Measurements from ENCODE around the gene RAB11FIP4. TPM values are rescaled to one million over a fixed set of nuclear protein-coding genes. Genes with fewer than 3 reads are reported as not detected.

RAB11FIP4 gene
- total RNA-seq, 1 experiment from 2014 or later, result 15.1 TPM

DNA sequence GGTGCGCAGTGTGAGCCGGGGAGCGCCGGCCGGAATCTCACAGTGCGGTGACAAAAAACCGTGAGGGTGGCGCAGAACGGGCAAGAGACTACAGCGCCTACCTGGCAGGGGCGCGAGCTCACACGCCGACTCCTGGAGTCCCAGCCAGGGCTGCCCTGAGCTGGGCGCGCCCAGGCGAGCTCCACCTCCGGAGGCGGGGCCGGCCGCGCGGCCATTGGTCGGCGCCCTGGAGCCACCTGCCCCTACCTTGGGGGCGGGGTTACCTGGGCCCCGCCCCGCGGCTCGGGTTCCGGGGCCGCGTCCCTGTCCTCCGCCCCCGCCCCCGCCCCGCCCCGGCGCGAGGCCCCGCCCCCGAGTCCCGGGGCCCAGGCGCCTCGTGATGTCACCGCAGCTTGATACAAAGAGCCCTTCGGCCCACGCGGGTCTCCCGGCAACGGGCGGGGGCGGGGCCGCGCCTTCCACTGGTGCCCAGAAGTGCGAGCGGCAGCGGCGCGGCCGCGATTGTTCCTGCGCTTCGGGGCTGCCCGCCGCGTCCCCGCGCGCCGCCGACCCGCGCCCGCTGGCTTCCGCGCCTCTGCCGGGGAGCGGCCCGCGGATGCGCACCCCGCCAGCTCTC lies 96.3 kb downstream of the RAB11FIP4 start:
- CTCF ChIA-PET, result interaction anchor here (0.6 to 1.5 kb wide), 5 partner anchors 12 to 355 kb away, joined by 3 to 6 read pairs (median 4); no protein-coding TSS in a partner anchor
- H3K9me2 ChIP-seq (ENCODE audit: insufficient read depth), result no peaks in the 10 kb centered on the region
- H4K20me1 ChIP-seq (ENCODE audit: insufficient read depth), result no peaks in the 10 kb centered on the region
- BruUV-seq (replicated peaks), result no TSS peak
- peak overlapping the region; percentile 64 for H3K27ac ChIP-seq (ENCODE audit: low read depth, low read length)
- H3K9me3 ChIP-seq (ENCODE audit: control insufficient read depth in 1 of 2, insufficient read depth in 1 of 2, low read depth in 1 of 2, low read length in 2 of 2), result no peaks in the 10 kb centered on the region
- TF ChIP-seq, protein P1, sequence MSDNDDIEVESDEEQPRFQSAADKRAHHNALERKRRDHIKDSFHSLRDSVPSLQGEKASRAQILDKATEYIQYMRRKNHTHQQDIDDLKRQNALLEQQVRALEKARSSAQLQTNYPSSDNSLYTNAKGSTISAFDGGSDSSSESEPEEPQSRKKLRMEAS (IDR thresholded peaks at IDR 0.05), result peak; percentile 57
- TF ChIP-seq JUND (IDR thresholded peaks at IDR 0.05) (no peak), EZH2 (IDR thresholded peaks at IDR 0.05) (no peak), YY1 (IDR thresholded peaks at IDR 0.05; ENCODE audit: extremely low read depth, insufficient replicate concordance, low read depth, low read length) (peak; percentile 40), POLR2AphosphoS5 (IDR thresholded peaks at IDR 0.05; ENCODE audit: low read depth, low read length) (peak; percentile 94), SIN3A (IDR thresholded peaks at IDR 0.05; ENCODE audit: low read depth) (peak; percentile 56; the same call in 1 of the 2 replicates), FOSL1 (IDR thresholded peaks at IDR 0.05; ENCODE audit: low read depth) (no peak), POLR2A (IDR thresholded peaks at IDR 0.05; ENCODE audit: borderline replicate concordance, extremely low read depth, insufficient read depth, insufficient read length) (peak; percentile 74), EZH2phosphoT487 (IDR thresholded peaks at IDR 0.05; ENCODE audit: borderline replicate concordance) (no peak), EGR1 (IDR thresholded peaks at IDR 0.05; ENCODE audit: low read depth) (peak; percentile 71), SP1 (IDR thresholded peaks at IDR 0.05; ENCODE audit: low read depth) (peak; percentile 50)
- TF ChIP-seq, protein P2, sequence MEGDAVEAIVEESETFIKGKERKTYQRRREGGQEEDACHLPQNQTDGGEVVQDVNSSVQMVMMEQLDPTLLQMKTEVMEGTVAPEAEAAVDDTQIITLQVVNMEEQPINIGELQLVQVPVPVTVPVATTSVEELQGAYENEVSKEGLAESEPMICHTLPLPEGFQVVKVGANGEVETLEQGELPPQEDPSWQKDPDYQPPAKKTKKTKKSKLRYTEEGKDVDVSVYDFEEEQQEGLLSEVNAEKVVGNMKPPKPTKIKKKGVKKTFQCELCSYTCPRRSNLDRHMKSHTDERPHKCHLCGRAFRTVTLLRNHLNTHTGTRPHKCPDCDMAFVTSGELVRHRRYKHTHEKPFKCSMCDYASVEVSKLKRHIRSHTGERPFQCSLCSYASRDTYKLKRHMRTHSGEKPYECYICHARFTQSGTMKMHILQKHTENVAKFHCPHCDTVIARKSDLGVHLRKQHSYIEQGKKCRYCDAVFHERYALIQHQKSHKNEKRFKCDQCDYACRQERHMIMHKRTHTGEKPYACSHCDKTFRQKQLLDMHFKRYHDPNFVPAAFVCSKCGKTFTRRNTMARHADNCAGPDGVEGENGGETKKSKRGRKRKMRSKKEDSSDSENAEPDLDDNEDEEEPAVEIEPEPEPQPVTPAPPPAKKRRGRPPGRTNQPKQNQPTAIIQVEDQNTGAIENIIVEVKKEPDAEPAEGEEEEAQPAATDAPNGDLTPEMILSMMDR (IDR thresholded peaks at IDR 0.05 in 2 of 3, conservative IDR thresholded peaks at IDR 0.05 in 1 of 3; ENCODE audit: borderline replicate concordance in 1 of 3, insufficient read depth in 1 of 3, low read depth in 2 of 3, low read length in 2 of 3), result 0 out of 6 replicates have a peak, but pooled peaks of 1 of the 3 experiments have one; percentile 7
- TF ChIP-seq, protein P3, sequence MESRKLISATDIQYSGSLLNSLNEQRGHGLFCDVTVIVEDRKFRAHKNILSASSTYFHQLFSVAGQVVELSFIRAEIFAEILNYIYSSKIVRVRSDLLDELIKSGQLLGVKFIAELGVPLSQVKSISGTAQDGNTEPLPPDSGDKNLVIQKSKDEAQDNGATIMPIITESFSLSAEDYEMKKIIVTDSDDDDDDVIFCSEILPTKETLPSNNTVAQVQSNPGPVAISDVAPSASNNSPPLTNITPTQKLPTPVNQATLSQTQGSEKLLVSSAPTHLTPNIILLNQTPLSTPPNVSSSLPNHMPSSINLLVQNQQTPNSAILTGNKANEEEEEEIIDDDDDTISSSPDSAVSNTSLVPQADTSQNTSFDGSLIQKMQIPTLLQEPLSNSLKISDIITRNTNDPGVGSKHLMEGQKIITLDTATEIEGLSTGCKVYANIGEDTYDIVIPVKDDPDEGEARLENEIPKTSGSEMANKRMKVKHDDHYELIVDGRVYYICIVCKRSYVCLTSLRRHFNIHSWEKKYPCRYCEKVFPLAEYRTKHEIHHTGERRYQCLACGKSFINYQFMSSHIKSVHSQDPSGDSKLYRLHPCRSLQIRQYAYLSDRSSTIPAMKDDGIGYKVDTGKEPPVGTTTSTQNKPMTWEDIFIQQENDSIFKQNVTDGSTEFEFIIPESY (IDR thresholded peaks at IDR 0.05; ENCODE audit: extremely low read depth, insufficient replicate concordance, low read length), result no peak
- POLR2A ChIA-PET, result interaction anchor here (0.6 to 2.0 kb wide), 7 partner anchors 9 to 72 kb away, joined by 3 to 11 read pairs (median 5); no protein-coding TSS in a partner anchor
- H3K4me2 ChIP-seq (ENCODE audit: low read length), result peak overlapping the region; percentile 100
- peak overlapping the region; percentile 66 to 85 for H3K4me3 ChIP-seq (replicated peaks in 1 of 2; ENCODE audit: low read depth in 1 of 2, low read length in 2 of 2)
- RAD21 ChIA-PET (ENCODE audit: low non-redundant PET in 1 of 2, low total read pairs in 2 of 2, uncharacterized antibody in 2 of 2, unreplicated experiment in 2 of 2), result interaction anchor here in 1 of 2 experiments (0.6 to 0.7 kb wide), 2 partner anchors 30 to 82 kb away, joined by 3 to 4 read pairs; no protein-coding TSS in a partner anchor
- no peaks in the 10 kb centered on the region for H3K36me3 ChIP-seq (ENCODE audit: control insufficient read depth in 1 of 2, insufficient read depth in 2 of 2, low read length in 2 of 2)
- intact Hi-C loops (cut with micrococcal nuclease), result no loop called here
- ATAC-seq (peak; percentile 94), DNase-seq (ENCODE audit: low read depth, low spot score) (peak; percentile 87)
- H2AFZ ChIP-seq (ENCODE audit: low read depth, low read length, poor library complexity, severe bottlenecking), result peak overlapping the region; percentile 98
- peaks cover 23 to 34% of the 10 kb centered on the region in 2 experiments for H3K4me1 ChIP-seq (ENCODE audit: control insufficient read depth in 1 of 2, insufficient read depth in 2 of 2, low read length in 2 of 2)
- H3K27me3 ChIP-seq (ENCODE audit: insufficient read depth, low read length), result no peaks in the 10 kb centered on the region
- peak overlapping the region; percentile 85 for H3K9ac ChIP-seq (ENCODE audit: low read length)
- H3K79me2 ChIP-seq (ENCODE audit: insufficient read depth, low read length), result peaks cover 3% of the 10 kb centered on the region; the same call in 1 of the 2 replicates

Data from HCT116 (cell line).